Stimulated activated CD8-positive, alpha-beta memory T cell treated with anti-CD3 and anti-CD28 coated beads, Interleukin-7, amount 100 ng/mL, for 1 hour (primary cell): ENCODE data around the gene OSBPL6.

Source experiments
- DNase-seq, 2 donors: peaks; one replicate each; pipeline ENCODE4 v3.0.0-alpha.2; 2020; ENCODE audit warnings: low read depth in 2 of 2

The OSBPL6 gene

DNA sequence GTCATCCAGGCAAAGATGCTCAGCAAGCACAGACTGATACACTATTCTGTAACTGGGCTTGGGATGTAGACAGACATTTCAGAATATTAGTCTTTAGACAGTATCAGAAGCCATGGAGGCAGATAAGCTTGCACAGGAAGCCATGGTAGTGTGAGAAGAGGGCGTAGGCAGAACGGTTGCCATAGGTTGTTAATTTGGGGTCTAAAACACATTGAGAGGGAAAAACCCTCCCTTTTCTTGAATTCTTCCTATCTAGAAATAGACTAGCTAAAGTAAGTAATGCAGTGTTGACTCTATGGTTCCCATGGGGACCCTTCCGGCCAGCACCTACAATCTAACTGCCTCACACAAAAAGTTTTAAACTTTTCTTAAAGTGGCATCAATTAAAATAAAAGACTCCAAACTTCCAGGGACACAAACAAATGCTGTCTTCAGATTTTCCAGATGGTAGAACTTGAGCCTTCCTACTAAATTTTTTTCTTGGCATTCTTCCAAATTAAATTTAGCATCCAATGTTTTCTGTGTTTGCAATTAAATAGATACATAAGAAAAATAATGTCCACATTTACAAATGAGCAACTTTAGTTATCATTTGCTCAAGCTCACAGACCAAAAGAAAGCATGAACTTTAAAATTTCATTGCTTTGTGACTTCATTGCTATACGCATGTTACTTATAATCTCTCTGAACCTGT is 254.8 kb downstream of the OSBPL6 start:
- no peak for DNase-seq

- DNase-seq, result no peak
Measured at GRCh38 chr2:178449700-178450523, 255.6 kb downstream of the OSBPL6 start.

- DNase-seq, result no peak
Measured at GRCh38 chr2:178450524-178450773, 256.1 kb downstream of the OSBPL6 start.

DNA sequence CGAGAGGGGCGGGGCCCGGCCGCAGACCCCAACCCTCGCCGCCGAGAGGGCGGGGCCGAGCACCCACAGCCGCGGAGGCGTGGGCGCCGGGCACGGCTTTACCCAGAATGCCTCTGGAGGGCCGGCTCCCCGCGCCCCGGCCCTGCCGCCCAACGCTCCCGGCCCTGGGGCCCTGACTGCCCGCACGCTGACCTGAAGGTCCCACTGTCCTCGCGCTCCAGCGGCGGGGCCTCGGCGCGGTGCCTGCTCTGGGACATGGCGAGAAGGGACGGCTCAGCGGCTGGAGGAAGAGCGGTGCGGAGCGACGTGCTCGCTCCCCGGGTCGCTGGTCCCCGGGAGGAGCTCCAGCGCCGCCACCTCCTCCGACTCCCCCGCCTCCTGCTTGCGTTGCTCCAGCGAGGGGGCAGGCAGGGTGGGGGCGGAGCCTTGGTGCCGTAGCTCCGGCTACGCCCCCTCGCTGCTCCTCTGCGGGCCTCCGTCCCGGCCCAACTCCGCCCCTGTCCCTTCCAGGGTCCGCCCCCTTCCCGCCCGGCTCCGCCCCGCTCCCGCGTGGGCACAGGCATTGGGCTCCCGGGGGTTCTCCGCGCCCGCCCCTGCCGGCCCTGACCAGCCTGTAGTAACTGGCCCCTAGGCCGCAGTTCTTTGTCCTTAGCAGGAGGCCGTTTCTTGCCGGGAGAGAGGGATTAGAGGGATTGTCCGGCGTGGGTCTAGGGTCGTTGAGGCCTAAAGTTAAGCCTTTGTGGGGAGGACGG is 256.6 kb downstream of the OSBPL6 start, which contains the start of the genes PJVK and PRKRA:
Gene PJVK, plus strand, starts transcription at position 605 of the 752 bp plus-strand sequence. CDS start 2,032 bp downstream, outside the sequence.
Gene PRKRA, minus strand, starts transcription at position 402 of the 752 bp plus-strand sequence. Its CDS starts 145 bp downstream, at position 257.
- DNase-seq, result peak; percentile 86 to 91

GRCh38 chr2:178452334-178452733 is 258.0 kb downstream of the OSBPL6 start:
- DNase-seq, result no peak
